Endothelial cell of umbilical vein (primary cell): ENCODE data around the gene CCND1. TPM values are rescaled to one million over a fixed set of nuclear protein-coding genes. Genes with fewer than 3 reads are reported as not detected.

ENCODE experiments used
- polyA plus RNA-seq, 4 experiments: library from polyadenylated mRNA; depleted of rRNA in 3 of 4; stranded (reverse) in 3 of 4; unstranded in 1 of 4; fragments of >200 nt; gene quantifications; 2 replicates each; pipeline versions ENCODE4 v1.2.1 to v1.2.3, GENCODE V29; 2011 to 2012; ENCODE audit warnings: missing spikeins in 1 of 4
- total RNA-seq: library from RNA; stranded (reverse); gene quantifications from 2 replicates; pipeline ENCODE4 v1.2.3, GENCODE V29; 2021

The CCND1 gene
- total and polyA plus RNA-seq, 2 donors (not counting 3 experiments of a cell fraction or from before 2014, with no cell fraction given), result 98.7 to 370 TPM

Other genes with a start within 250 kb of the CCND1 start
- gene LINC01488, start 159.5 kb upstream of the CCND1 start, total RNA-seq, result not detected in 2 replicates
- not detected in 2 replicates for gene LINC01488, start 159.5 kb upstream of the CCND1 start, polyA plus RNA-seq
- 27.3 and 30.9 TPM in 2 replicates for gene LTO1, start 34.2 kb downstream of the CCND1 start, total RNA-seq
- 22.1 and 26.8 TPM in 2 replicates for gene LTO1, start 34.2 kb downstream of the CCND1 start, polyA plus RNA-seq
- not detected in 2 replicates for gene FGF19, start 62.9 kb downstream of the CCND1 start, total RNA-seq
- gene FGF19, start 62.9 kb downstream of the CCND1 start, polyA plus RNA-seq, result 0.03 TPM in 1 of 2 replicates, not detected in the other
- not detected in 2 replicates for gene FGF4, start 134.2 kb downstream of the CCND1 start, total RNA-seq
- not detected in 2 replicates for gene FGF4, start 134.2 kb downstream of the CCND1 start, polyA plus RNA-seq
- gene FGF3, start 178.3 kb downstream of the CCND1 start, total RNA-seq, result not detected in 2 replicates
- not detected in 2 replicates for gene FGF3, start 178.3 kb downstream of the CCND1 start, polyA plus RNA-seq